Endometrium (tissue), 2 donors: Measurements from ENCODE around the gene TMEM212.

ENCODE experiments used
- FAIRE-seq: peaks from 2 replicates; lab custom pipeline; 2012; peaks lifted over from hg19 to GRCh38; lab: Jason Lieb, UNC
- donor health status: control.
- donor health status: control.

TMEM212 gene

DNA sequence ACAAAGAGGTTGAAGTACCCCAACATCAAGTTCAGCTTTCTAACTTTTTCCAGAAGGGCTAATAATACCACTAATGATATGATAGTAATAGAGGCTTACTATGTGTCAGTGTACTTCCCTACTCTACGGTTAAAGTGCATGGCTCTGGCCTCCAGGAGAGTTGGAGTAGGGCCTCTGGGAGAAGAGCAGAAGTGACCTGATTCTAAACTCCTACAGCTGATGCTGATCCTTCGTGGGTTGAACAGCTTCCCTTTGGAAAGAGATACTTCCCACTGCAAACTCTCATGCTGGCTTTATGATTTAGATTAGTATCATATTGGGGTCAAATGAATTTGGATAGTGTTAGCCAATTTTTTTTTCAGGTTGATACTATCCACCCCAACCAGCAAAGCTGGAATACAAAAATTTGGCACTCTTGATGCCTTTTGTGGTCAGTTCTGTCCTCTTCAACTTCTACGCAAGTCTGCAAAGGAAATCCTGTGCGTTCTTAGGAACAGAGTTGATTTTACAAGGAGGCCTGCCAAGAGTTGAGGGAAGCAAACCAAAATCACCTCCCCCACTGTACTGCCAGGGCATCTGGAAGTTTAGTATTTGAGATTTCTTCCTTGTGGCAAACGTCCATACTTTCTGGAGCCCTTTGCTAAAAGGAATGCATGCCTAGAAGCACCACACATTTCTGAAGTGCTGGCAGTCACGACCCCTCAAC, 17.8 kb downstream of the TMEM212 start:
- FAIRE-seq = no peak

- peak; percentile 48 for FAIRE-seq
These were observed 19.2 kb downstream of the TMEM212 start for GRCh38 chr3:171862392-171862791.

DNA sequence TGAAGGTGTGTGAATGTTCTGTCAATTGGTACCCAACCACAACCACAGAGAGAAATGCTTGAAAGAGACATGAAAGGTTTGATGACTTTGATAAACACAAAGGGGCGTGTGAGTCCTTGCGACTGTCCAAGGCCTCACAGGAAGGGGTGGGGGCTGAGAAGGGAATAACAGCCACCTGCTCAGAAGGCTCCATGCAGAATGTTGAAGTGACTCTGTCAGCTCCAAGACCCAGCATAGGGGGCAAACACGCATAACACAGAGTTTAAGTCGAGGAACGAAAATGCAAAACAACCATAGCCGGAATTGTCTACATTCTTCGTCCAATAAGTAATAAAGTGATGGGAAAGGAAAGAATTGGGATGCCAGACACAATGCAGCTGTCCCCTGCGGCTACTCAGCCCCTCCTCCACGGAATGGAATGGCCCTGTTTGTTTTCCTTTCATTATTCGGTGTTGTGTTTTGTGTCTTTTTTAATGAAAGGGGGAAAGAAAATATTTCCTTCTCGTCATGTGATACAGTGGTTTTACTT, 19.9 kb downstream of the TMEM212 start:
- FAIRE-seq = peak; percentile 68

- FAIRE-seq = no peak
These were observed 20.8 kb downstream of the TMEM212 start for GRCh38 chr3:171863920-171864319.

GRCh38 chr3:171865191-171865865, 22.2 kb downstream of the TMEM212 start:
- FAIRE-seq = no peak

DNA sequence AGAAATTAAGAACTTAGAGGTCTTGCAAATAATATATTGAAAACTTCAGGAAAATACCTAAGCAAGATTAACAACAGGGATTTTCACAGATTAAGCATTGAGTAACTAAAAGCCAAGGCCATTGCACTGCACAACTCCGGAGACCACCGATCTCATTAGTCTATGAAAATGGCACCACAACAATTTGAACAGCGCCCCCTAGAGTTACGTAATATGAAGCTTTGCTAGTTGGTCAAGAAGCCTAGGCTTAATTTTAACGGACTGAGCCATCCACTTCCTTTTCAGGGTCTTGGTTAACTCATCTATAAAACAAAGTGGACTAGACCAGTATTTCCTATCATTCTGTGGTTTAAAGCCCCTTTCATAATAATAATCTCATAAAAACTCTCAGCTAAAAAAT, 24.8 kb downstream of the TMEM212 start:
- FAIRE-seq = no peak

GRCh38 chr3:171871392-171872274, 28.5 kb downstream of the TMEM212 start:
- no peak for FAIRE-seq

DNA sequence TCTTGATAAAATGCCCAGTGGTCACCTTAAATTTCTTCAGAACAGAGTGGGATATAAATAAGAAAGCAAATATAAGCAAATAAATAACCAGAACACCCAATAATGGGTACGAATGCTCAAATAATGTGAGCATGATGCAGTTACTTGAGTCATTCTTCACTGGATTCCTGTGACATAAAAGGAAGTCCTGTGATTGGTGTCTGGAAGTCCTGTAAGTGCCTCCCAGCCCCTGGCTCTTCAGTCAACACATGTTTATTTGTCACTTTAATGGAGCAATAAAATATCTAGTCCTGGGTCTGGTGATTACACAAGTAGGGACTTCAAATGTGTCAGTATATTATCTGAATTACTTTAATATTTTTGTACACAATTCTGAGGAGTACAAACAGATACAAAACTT, 30.4 kb downstream of the TMEM212 start:
- no peak for FAIRE-seq

DNA sequence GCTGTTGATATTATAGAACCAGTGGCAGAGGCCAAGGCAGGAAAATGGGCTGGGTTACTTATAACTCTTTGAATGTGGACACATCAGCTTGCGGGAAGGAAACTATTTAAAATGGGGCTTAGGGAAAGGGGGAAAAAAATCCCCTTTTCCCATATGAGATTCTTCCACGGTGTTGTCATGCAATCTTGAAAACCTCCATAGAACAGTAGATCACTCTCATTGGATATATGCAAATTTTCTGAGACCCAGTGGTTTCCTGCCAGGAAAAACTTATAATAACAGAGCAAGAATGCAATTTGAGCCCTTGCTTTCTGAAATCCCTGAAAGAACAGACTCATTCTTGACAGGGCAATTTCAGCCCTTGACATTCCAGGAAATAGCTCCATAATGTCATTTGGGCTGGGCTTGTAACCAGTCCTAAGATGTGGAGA, 31.1 kb downstream of the TMEM212 start:
- FAIRE-seq = no peak

DNA sequence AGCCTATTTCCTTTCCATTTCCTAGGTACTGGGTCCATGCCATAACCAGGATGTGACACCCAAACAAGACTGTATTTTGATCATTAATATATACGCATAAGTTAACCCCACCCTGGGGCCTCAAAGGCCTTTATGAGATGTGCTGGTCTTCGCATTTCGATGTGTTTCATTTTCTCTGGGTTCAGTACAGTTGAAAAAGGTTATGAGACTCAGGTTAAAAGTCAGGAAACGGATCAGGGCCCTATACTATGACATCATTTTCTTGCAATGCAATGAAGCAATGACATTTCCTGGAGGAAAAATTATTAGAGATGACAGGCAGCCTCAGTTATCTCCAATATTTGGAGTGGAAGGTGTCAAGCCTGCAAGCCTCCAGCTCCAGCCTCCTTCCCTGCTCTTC, 31.7 kb downstream of the TMEM212 start:
- no peak for FAIRE-seq

GRCh38 chr3:171875923-171876412, 32.8 kb downstream of the TMEM212 start:
- FAIRE-seq = no peak

DNA sequence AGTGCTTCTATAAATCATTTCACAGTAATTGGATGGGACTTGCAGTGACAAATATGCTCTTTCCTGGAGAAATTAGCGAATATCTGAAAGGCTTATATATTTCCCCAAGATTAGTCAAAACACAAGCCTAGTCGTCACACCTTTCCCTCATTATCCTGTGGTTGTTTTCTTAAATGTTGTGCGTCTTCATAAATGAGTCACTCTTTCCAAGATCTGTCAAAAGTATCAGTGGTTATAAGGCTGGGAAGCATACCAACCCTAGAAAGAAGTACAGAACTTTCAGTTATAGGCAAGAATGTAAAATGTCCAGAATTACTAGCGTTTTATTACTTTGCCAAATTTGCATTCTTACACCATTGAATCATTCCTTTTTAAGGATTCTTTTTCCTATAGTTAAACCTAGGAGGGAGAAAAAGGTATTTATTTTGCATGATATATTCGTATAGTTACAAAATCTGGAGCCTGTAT, 33.6 kb downstream of the TMEM212 start:
- FAIRE-seq = no peak

DNA sequence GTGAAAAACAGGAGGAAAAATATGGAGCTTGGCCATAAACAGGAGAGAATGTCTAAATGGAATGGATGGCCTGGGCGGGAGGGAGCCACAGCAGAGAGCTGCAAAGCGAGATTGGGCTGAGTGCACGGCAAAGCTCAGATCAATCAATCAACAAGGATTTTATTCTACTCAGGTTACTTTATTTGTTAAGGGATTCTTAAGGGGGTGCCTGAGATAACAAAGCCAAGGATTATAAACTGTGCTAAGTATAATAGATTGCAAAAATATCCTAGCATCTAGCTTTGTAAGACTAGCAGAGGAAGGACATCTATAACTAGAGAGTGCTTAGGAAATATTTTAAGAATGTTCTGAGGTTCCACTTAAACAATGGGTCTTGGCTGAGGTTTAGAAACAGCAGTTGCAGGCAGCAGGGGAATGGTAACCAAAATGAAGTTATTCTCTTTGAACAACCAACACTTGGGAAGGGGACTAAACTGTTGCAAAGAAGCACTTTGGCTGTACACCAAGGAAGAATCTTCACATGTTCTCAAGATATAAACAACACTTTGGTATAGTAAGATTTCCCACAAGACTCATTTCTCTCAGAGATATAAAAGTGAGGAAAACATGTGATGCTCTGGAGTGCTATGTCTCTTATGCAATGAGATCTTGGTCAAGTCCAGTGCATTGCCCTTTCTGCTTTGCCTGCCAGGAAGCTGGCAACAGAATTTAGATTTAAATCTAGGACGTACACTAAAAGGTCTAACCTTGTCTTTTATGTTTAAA, 35.5 kb downstream of the TMEM212 start:
- FAIRE-seq = no peak

GRCh38 chr3:171879472-171879871, 36.3 kb downstream of the TMEM212 start:
- no peak for FAIRE-seq

- no peak for FAIRE-seq
These were observed 37.1 kb downstream of the TMEM212 start for GRCh38 chr3:171880101-171880870.

- no peak for FAIRE-seq
These were observed 38.1 kb downstream of the TMEM212 start for GRCh38 chr3:171881251-171881650.

- FAIRE-seq = no peak
These were observed 40.2 kb downstream of the TMEM212 start for GRCh38 chr3:171883257-171883892.

DNA sequence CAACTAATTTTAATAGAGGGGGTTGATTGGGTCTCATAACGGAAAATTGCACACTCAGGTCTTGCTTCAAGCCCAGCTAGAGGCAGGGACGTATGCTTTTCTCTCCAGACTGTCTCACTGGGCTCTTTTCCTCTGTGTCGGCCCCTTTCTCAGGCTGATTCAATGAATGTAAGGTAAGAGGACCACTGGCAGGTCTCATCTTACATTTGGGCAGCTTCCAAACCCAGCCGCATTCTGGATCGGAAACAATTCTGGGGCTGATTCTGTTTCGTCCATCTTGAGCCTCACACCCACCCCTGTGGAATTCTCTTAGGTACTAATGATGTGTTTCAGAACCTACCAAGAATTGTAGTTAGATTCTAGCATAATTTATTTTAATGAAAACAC, 40.7 kb downstream of the TMEM212 start:
- FAIRE-seq = no peak

- no peak for FAIRE-seq
These were observed 45.3 kb downstream of the TMEM212 start for GRCh38 chr3:171888466-171888865.

DNA sequence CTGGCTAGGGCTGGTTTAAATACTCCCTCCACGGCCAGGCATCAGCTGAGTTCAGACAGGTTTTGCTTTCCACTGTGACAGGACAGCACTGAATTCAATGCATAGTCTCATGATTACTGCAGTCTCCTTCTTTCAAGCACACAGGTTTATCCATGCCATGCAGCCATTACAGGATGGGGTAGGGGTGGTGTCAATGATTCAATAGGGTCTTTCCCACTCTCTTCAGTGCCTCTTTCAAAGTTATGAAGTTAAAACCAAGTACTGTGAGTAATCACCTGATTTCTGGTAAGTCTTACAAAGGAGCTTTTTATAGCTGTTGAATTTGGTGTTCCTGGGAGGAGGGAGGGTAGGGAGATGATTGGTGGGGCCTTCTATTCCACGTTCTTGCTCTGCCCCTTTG, 47.2 kb downstream of the TMEM212 start:
- no peak for FAIRE-seq
